Breast epithelium (tissue), 4 donors: Measurements from ENCODE around the gene PCSK5. TPM values are rescaled to one million over a fixed set of nuclear protein-coding genes. Genes with fewer than 3 reads are reported as not detected.

Experiments used
- DNase-seq, 2 donors: peaks; one replicate each; pipeline ENCODE4 v3.0.0-alpha.2; 2019; ENCODE audit warnings: low spot score in 2 of 2
- H3K27ac ChIP-seq, 2 donors: fragments of 200-600 bp; sonication (generic) in 1 of 2; one replicate each; pipeline ENCODE4 v1.5.1; 2016 to 2019; ENCODE audit warnings: mild to moderate bottlenecking in 1 of 2
- H3K27me3 ChIP-seq, 2 donors: fragments of 200-600 bp; sonication (generic) in 1 of 2; one replicate each; pipeline versions ENCODE4 v1.5.1 to v1.6.0; 2017 to 2019; ENCODE audit warnings: control low read depth in 1 of 2, mild to moderate bottlenecking in 1 of 2
- H3K36me3 ChIP-seq: fragments of 200-600 bp; one replicate; pipeline ENCODE4 v1.5.1; 2019
- H3K4me1 ChIP-seq, 2 donors: fragments of 200-600 bp; sonication (generic); one replicate each; pipeline ENCODE4 v1.5.1; 2016 to 2019; ENCODE audit warnings: control low read depth in 1 of 2
- H3K4me3 ChIP-seq, 3 donors: fragments of 200-600 bp; sonication (generic); 1 replicate in 2 of 3; 2 replicates in 1 of 3; pipeline ENCODE4 v1.5.1; 2016 to 2019; ENCODE audit warnings: mild to moderate bottlenecking in 3 of 3, moderate library complexity in 2 of 3
- H3K9me3 ChIP-seq, 2 donors: fragments of 200-600 bp; sonication (generic) in 1 of 2; one replicate each; pipeline ENCODE4 v1.5.1; 2016 to 2019; ENCODE audit warnings: control low read depth in 1 of 2
- POLR2A ChIP-seq: fragments of 450-650 bp; IDR thresholded peaks from one replicate; pipeline ENCODE4 v1.6.1; 2016; ENCODE audit warnings: antibody characterized with exemption, mild to moderate bottlenecking, moderate library complexity
- POLR2AphosphoS5 ChIP-seq, 3 donors: sonication (generic); formaldehyde crosslinking; IDR thresholded peaks; one replicate each; pipeline ENCODE4 v1.6.1; 2017; ENCODE audit warnings: antibody characterized with exemption in 3 of 3
- intact Hi-C: fragments of 100-400 bp; cut with DNase I; formaldehyde crosslinking; loops from one replicate; pipeline ENCODE4 v1.15.1; 2023; ENCODE audit warnings: low total_unique reads
- total RNA-seq, 3 donors: library from RNA; depleted of rRNA; stranded (reverse); fragments of >200 nt; gene quantifications; one replicate each; pipeline ENCODE4 v1.1.0, GENCODE V29; 2016
- TF ChIP-seq, protein P1 (sequence below), 3 donors: fragments of 450-650 bp; IDR thresholded peaks; one replicate each; pipeline ENCODE4 v1.5.1; 2016 to 2017; ENCODE audit warnings: antibody characterized with exemption in 3 of 3, mild to moderate bottlenecking in 3 of 3, moderate library complexity in 3 of 3

The PCSK5 gene
- total RNA-seq, 3 donors from 2014 or later: 12.7 to 21.0 (median 19.0) TPM

DNA sequence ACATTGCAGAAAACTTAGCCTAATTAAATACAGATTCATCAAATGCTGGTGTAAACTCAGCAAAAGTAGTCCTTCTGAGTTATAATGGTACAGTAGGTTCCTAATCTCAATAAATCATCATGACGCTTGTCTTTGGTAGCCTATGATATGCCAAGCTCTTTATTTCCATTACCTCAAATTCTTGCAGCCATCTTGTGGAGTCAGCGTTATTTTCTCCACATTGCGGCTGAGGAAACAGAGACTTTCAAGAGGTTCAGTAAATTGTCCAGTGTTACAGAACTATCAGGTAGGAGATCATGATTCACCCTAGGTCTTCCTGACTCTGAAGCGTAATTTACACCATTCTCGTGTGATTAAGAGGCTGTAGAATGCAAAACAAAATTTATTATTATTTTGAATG lies 237.2 kb downstream of the PCSK5 start:
- TF ChIP-seq POLR2AphosphoS5 (IDR thresholded peaks at IDR 0.05): no peak
- no peak for TF ChIP-seq POLR2A
- TF ChIP-seq, protein P1, sequence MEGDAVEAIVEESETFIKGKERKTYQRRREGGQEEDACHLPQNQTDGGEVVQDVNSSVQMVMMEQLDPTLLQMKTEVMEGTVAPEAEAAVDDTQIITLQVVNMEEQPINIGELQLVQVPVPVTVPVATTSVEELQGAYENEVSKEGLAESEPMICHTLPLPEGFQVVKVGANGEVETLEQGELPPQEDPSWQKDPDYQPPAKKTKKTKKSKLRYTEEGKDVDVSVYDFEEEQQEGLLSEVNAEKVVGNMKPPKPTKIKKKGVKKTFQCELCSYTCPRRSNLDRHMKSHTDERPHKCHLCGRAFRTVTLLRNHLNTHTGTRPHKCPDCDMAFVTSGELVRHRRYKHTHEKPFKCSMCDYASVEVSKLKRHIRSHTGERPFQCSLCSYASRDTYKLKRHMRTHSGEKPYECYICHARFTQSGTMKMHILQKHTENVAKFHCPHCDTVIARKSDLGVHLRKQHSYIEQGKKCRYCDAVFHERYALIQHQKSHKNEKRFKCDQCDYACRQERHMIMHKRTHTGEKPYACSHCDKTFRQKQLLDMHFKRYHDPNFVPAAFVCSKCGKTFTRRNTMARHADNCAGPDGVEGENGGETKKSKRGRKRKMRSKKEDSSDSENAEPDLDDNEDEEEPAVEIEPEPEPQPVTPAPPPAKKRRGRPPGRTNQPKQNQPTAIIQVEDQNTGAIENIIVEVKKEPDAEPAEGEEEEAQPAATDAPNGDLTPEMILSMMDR (IDR thresholded peaks at IDR 0.05): no peak
- Histone ChIP-seq H3K27ac (no peak overlapping the region), H3K9me3 (no peaks in the 10 kb centered on the region), H3K27me3 (no peaks in the 10 kb centered on the region), H3K4me1 (no peaks in the 10 kb centered on the region), H3K36me3 (no peaks in the 10 kb centered on the region), H3K4me3 (no peak overlapping the region)
- intact Hi-C loops: no loop called here
- no peak for DNase-seq

DNA sequence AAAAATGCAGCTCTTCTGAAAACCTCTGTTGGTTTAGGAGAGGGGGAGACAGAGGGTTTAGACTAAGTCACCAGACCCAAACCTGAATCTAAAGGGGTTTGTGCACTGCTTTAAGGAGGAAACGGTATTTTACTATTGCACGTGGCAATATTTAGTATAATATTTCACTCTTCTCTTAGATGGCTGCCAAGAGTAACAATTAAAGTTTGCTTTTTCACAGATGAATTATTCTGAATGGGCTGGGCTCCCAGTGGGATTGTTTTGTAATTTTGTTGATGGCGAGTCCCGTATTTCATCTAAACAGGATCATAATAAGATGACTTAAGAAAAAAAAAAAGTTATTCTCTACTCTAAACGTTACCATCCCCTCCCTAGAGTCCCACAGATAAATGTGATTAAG lies 245.4 kb downstream of the PCSK5 start:
- H3K9me3 ChIP-seq: no peaks in the 10 kb centered on the region
- TF ChIP-seq, protein P1 (IDR thresholded peaks at IDR 0.05): no peak
- TF ChIP-seq POLR2AphosphoS5 (IDR thresholded peaks at IDR 0.05) (no peak), POLR2A (no peak)
- H3K27ac ChIP-seq: no peak overlapping the region
- no peaks in the 10 kb centered on the region for H3K27me3 ChIP-seq
- intact Hi-C loops: no loop called here
- no peaks in the 10 kb centered on the region for H3K36me3 ChIP-seq
- H3K4me1 ChIP-seq: no peaks in the 10 kb centered on the region
- H3K4me3 ChIP-seq: no peak overlapping the region
- no peak for DNase-seq

DNA sequence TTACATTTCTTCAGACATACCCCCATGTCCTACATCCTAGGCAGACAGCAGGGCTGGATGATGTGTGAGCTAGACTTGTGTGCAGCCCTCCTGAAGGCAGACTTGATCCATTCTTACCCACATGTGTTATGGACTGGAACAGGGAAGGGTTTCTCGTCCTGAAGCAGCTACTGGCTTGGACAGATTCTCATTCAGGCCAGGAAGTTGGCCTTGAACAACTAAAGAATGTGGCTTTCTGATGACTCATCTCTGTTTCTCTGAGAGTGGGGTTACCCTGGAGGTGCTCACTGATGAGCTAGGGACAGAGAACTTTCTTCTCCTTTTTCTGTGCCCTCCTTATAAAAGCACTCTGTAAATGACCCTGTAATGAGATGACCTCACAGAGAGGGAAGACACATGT lies 246.5 kb downstream of the PCSK5 start:
- no peaks in the 10 kb centered on the region for H3K9me3 ChIP-seq
- TF ChIP-seq POLR2AphosphoS5 (IDR thresholded peaks at IDR 0.05) (no peak), POLR2A (no peak)
- TF ChIP-seq, protein P1 (IDR thresholded peaks at IDR 0.05): no peak
- no peaks in the 10 kb centered on the region for H3K27me3 ChIP-seq
- H3K27ac ChIP-seq: no peak overlapping the region
- no peaks in the 10 kb centered on the region for H3K36me3 ChIP-seq
- no peak for DNase-seq
- intact Hi-C loops: no loop called here
- no peaks in the 10 kb centered on the region for H3K4me1 ChIP-seq
- no peak overlapping the region for H3K4me3 ChIP-seq

DNA sequence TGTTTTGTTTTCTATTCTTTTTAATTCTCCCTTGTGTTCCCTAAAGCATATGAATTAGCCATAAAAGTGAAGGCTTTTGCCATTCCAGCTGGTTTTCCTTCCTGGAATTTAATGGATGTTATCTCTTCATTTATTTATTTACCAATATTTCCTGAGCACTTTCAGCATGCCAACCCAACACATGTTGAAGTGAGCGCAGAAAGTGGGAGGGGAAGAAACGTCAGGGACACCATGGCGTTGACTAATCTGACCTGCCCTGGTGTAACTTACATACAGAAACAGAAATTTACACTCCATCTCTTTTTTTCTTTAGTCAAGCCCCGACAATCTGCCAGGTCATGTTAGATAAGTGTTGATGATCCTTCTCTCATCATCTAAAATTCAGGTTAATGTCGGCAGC lies 247.5 kb downstream of the PCSK5 start:
- intact Hi-C loops: no loop called here
- no peak overlapping the region for H3K4me3 ChIP-seq
- H3K27me3 ChIP-seq: no peaks in the 10 kb centered on the region
- no peak for DNase-seq
- no peak overlapping the region for H3K27ac ChIP-seq
- TF ChIP-seq POLR2AphosphoS5 (IDR thresholded peaks at IDR 0.05): no peak
- TF ChIP-seq, protein P1 (IDR thresholded peaks at IDR 0.05): no peak
- no peaks in the 10 kb centered on the region for H3K36me3 ChIP-seq
- no peaks in the 10 kb centered on the region for H3K9me3 ChIP-seq
- H3K4me1 ChIP-seq: no peaks in the 10 kb centered on the region

DNA sequence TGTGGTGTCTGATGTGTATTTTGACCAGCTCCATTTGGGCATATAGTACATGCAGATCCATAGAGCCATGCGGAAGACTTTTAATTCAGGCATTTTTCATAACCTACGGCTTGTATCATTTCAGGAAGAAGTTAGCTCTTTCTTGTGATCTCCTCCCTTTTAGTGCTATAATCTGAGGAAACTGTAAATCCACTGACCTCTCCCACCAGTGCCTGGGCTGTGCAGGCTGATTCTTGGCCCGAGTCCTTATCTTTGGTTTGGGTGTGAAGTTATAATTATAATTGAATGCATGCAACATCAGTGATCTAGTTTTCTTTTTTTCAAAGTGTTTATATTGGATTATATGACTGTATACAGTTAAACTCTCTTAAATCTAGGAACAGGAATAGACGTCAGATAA lies 247.9 kb downstream of the PCSK5 start:
- intact Hi-C loops: no loop called here
- TF ChIP-seq POLR2A (no peak), POLR2AphosphoS5 (IDR thresholded peaks at IDR 0.05) (no peak)
- TF ChIP-seq, protein P1 (IDR thresholded peaks at IDR 0.05): no peak
- Histone ChIP-seq H3K36me3 (no peaks in the 10 kb centered on the region), H3K4me3 (no peak overlapping the region), H3K4me1 (no peaks in the 10 kb centered on the region), H3K27me3 (no peaks in the 10 kb centered on the region), H3K9me3 (no peaks in the 10 kb centered on the region), H3K27ac (no peak overlapping the region)
- no peak for DNase-seq
